Superior temporal gyrus (tissue), 1 donor: ENCODE data around the gene BORCS5.
A peak's percentile ranks its signal among the peaks of the same experiment; 100 is the strongest.
"Not testable (repeated sequence)": the region's sequence is repeated elsewhere in the genome, so short reads cannot be mapped to it uniquely, and the experiment has no call there.

Experiments used
- DNase-seq: peaks from one replicate; pipeline ENCODE4 v3.0.0-alpha.2; 2016; ENCODE audit errors: extremely low spot score

BORCS5 gene

DNA sequence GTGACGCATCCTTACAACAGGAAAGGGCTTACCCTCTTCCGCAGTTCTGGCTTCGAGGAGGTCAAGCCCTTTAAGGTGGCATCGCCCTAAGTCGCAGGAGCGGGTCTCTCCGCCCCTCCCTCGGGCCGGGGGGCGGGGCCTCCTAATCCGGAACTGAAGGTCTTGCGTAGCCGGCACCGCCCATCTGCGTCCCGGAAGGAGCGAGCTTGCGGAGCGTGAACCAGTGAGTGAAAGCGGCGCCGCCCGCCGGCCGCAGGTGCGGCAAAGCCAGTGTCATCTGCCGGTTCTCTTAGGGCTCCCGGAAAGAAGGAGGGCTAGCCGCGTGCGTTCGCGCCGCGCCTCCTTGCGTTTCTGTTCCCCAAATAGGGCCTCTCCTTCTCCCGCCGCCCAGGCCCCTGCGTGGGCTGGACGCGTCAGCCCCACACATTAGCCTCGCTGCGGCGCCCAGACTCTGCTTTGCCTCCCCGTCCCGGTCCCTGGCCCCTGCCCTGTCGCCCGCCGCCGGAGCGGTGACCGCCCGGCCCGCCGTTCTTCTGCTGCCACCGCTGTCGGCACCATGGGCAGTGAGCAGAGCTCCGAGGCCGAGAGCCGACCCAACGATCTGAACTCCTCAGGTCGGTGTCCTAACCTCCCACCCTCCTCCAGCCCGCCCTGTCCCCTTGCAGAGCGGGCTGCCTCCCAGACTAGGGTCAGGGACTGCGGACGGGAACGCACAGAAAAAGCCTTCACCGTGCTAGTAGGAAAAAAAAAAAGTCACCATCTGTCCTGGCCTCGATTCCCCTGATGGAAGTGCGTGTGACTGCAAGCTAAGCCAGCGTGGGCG, at the start of gene BORCS5:
Gene BORCS5, plus strand, starts transcription at position 183 of the 823 bp plus-strand sequence. Its CDS starts 374 bp downstream, at position 557.
- peak; percentile 98 for DNase-seq

DNA sequence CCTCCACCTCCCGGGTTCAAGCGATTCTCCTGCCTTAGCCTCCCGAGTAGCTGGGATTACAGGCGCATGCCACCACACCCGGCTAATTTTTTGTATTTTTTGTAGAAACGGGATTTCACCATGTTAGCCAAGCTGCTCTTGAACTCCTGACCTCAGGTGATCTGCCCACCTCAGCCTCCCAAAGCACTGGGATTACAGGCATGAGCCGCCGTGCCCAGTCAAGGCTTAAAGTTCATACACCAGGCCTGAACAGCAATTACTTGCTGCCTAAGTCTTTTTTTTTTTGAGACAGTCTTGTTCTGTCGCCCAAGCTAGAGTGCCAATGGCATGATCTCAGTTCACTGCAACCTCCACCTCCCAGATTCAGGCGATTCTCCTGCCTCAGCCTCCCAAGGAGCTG, 46.2 kb upstream of the BORCS5 start:
- not testable (repeated sequence) for DNase-seq

DNA sequence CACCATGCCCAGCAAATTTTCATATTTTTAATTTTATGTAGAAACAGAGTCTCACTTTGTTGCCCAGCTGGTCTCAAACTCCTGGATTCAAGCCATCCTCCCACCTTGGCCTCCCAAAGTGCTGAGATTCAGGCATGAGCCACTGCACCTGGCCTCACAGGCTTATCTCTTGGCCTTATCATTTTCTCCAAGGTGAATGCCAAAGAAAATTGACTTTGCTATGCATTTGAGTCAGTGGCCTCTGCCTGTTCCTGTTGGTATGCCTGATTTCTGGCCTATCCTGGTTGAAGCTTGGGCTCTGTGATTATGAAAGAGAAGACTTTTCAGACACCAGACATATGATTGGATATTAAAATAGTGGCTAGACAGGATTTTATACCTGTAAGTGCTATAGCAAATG, 41.0 kb upstream of the BORCS5 start:
- no peak for DNase-seq

DNA sequence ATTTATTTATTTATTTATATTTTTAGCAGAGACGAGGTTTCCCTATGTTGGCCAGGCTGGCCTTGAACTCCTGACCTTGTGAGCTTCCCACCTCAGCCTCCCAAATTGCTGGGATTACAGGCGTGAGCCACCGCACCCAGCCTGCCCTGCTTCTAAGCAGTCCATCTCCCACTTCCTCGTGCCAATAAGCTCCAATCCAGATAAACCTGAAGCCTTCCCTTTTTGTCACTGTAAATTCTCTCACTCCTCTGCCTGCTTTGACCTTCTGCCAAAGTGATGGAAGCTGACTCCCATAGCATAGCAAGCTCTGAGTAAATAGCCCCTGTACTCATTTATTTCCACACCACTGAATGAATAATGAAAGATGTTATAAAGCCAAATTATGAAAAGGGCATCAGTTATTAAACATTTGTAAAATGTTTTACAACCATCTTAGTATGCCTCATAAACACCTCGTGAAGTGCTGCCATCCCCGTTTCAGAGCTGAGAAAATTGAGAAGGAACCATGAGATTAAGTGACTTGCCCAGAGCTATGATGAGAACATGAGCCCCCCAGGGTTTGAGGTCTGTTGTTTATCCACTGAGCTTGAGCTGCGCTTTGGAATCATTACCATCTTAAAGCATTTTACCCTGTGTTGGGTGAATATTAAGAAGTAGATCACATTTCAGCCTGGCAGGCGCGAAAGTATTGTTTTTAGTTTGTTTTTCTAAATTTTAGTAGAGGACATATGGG, 37.3 kb upstream of the BORCS5 start:
- no peak for DNase-seq

DNA sequence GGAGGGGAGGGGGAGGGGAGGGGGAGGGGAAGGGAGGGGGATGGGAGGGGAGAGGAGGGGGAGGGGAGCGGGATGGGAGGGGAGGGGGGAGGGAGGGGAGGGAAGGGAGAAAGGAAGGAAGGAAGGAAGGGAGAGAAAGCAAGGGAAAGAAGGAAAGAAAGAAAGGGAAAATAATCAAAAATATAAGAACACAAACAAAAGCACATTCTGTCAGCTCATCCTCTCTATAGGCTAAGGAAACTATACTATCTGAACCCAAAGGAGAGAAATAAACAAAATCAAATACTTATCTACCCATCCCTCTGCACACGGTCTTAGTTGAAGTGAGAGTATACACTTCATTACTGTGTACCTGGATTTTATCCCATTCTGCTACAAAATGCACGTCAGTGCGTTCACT, 33.8 kb upstream of the BORCS5 start:
- DNase-seq = no peak

DNA sequence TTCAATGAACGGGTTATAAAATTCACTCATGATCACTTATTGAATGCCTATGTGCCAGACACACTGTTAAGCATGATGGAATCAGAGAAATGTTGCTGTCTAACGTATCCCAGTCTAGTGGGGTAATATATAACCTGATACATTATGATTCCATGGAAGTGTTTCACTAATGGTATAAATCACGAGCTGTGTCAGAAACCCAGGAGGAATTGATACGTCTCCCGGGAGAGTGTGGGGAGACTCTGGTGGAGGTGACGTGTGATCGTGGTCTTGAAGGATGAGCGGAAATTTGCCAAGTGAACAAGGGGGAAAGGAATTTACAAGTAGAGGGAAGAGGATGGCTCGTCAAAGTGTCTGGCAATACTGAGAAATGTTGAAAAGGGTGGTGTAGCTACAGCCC, 33.3 kb upstream of the BORCS5 start:
- DNase-seq = no peak

DNA sequence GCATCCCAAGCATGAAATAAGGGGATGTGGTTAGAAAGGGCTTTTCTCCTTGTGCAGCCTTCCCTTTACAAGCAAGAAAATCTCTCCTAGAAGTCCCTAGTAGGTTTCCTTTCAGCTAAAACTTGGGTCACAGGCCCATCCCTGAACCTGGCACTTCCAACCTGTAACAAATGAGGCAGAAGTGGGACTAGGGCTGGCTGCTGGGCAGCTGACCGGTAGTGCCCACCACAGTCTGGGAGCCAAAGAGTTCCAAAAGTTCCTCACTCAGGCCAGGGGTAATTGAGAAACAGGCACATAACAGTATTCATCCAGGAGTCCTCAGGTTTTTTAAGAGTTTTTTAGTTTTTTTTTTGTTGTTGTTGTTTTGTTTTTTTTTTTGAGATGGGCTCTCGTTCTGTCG, 30.6 kb upstream of the BORCS5 start:
- DNase-seq = no peak

DNA sequence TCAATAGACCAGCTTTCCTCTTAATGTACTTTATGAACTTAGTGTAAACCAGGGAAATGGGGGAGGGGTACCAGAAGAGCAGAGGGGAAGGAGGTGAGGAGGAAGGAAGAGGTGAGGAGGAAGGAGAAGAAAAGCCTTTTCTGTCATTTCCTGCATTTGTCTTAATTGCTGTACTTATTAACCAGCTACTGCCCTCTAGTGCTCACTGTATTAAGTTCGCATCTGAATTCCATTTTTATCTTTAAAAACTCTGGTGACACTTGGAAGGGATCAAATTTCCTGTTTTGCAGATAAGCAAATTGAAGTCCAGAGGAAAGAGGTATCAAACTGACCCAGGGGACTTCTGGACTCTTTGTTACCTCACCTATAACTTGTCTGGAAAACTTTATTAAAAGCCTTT, 29.1 kb upstream of the BORCS5 start:
- DNase-seq = peak; percentile 86

DNA sequence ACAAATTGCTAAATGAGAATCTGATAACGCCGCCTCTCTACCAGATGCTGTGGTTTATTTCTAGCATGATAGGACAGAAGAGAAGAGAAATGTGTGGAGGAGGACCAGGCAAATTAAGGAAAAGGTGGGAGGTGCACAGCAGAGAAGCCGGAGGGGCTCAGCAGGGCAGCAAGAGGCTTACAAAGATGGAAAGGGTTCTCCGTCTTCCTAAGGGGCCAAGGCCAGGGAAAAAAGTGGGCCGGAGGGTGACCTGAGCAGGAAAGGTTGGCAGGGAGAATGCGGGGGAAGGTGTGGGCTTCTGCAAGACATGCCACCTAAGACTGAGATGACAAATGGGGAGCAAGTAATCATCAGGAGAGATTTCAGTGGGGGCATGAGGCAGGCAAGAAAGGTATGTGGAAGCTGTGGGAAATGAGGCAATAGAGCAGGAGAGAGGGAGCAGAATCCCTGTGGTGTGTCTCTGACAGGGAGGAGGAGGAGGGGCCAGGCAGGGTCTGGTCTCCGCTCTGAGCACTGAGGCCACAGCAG, 25.6 kb upstream of the BORCS5 start:
- peak; percentile 63 for DNase-seq

DNA sequence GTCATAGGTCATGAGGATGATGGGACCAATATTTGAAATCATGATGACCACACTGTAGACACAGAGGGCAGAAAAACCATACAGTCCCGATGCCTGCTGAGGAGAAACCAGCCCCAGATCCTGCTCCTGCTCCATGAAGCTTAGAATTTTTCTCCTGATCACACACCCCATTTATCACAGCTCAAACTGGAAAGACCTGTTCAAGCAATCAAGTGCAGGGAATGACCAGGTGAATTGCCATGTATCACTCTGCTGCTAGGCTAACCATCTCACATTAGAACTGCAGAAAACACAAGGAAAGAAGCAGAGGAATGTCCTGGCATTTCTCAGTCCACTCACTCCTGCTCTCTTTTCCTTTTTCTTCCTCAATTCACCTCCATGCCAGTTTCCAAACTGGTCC, 25.0 kb upstream of the BORCS5 start:
- DNase-seq = no peak

DNA sequence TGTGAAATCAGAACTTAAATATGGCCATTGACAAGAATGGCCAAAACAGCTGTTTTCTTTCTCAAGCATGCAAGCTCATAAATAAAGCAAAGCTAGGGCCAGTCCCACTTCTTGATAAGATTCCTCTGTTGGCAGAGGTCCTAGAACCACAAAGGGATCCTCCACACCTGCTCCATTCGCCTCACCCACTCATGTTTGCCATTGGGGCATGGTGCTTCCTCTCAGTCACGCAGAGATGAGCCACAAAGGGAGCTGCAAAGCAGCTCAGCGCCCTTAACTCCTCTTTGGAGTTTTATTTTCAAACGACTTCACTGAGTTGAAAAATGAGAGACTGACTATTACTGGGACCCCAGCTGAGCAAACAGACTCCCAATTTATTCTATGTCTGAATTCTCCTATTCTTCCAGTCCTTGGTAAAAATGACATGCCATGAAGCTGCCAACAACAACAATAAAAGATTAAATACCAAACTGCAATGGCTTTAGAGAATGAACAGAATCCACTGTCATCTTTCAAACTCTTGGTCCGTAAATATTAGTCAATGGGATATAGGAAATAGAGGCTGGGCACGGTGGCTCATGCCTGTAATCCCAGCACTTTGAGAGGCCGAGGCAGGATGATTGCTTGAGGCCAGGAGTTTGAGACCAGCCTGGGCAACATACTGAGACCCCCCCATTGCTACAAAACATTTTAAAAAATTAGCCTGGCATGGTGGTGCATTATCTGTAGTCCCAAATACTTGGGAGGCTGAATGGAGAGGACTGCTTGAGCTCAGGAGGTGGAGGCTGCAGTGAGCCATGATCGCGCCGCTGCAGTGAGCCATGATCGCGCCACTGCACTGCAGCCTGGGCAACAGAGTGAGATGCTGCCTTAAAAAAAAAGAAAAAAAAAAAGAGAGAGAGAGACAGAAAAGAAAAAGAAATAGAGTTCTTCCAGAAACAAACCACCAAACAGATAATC, 23.2 kb upstream of the BORCS5 start:
- DNase-seq = peak; percentile 68

DNA sequence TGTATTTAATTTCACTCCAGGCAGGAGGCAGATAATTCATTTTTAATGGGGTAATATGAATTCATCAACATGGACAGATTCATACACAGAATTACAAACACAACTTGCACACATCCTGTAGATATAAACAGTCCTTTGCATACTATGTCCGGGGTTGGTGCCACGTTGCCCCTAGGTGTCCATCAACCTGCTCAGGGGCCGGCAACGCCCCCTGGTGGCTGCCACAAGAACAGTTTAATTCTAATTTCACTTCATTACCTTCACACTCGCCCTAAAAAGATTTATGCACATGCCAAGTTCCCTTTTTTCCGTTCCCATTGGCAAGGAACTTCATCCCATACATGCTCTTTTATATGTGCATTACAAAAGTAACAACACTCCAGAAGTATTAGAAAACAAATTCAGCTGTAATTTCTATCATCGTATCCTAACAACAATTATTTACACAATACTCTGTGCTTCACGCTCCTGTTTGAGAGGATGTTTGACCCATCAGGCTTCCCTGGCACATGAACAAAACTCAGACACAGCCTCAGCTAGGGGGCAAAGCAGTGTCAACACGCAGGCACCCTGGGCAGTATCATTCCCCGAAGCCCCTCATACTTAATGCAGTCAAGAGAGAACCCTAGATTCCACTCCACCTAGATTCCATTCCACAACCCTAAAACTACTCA, 22.4 kb upstream of the BORCS5 start:
- DNase-seq = peak; percentile 72

DNA sequence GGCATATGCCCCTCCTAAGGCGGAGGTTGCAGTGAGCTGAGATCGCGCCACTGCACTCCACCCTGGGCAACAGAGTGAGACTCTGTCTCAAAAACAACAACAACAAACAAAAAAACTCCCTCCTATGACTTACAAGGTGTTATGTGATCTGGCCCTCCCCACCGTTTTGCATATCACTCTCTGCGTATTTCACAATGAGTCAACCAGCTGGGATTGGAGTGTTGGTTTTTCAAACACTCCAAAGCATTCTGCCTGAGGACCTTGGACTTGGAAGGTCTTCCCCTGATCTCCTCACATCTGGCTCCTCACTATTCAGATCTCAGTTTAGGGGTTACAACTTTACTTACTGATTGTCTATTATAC, 20.8 kb upstream of the BORCS5 start:
- DNase-seq = no peak

DNA sequence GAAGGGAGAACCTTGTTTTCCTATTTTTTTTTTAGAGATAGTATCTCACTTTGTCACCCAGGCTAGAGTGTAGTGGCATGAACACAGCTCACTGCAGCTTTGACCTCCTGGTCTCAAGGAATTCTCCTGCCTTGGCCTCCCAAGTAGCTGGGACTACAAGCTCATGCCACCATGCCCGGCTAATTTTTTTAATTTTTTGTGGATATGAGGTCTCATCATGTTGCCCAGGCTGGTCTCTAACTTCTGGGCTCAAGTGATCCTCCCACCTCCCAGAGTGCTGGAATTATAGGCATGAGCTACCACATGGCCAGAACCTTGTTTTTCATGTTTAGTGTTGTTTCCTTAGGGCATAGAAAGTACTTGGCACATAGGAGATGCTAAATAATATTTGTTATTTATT, 20.4 kb upstream of the BORCS5 start:
- DNase-seq = no peak

DNA sequence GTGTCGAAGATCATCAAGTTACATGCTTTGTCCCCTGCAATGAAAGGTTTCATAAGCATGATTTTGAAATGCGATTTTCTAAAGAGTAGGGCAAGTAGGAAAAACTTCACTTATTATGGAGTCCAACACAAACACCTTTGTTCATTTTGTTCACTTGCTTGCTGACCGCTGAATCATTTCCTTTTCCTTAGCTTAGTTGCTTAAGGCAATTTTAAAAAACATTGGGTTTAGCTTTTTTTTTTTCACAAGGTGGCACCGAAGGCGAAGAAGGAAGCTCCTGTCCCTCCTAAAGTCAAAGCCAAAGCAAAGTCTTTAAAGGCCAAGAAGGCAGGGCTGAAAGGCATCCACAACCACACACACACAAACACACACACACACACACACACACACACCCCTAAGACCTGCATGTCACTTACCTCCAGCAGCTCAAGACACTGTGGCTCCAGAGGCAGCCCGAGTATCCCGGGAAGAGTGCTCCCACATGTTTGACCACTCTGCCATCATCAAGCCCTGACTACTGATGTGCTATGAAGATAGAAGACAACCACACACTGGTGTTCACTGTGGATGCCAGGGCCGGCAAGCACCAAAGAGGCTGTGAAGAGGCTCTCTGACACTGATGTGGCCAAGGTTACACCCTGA, 18.2 kb upstream of the BORCS5 start:
- no peak for DNase-seq

DNA sequence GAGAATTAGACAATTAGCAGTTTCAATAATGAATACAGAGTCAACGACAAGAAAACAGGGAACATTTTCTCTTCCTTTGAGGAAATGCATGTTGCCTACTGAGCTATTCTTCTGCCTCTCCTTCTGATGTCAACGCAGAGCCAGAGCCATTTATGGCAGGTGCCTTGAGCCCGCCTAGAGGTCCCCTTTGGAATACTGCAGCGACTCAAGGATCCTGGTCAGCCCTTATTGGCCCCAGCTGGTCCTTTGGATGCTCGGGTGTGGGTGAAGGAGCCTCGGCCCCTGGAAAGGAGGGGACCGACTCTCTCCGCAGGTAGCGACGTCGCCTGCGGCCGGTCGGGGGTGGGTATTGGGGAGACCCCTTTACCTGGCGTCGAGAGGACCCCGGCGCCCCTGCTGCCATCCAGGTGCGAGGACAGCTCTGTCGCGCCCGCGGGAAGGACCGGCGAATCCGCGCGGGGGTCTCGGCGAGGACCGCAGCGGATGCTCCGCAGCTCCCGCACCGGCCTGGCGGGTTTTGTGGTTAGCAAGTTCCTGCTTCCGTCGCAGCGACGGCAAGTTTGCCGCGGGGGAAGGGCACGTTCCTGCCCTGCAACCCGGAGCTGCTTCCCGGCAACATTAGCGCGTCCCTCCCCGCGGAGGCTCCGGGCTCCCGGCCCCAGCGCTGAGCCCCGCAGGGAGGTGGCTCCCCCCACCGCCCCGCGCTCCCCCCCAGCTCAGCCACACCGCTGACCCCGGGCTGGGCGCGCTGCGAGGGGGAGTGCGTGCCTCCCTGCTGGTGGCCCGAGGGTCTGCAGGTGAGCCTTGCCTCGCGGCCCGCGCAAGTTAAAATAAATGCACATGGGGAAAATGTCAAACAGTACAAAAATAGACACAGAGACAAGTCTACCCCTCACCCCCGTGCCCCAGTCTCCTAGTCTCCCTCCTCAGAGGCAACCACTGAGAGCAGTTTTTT, 6.9 kb upstream of the BORCS5 start, which contains the start of gene MANSC1:
Gene MANSC1, minus strand, starts transcription at position 532 of the 955 bp plus-strand sequence. CDS start 6,928 bp downstream, outside the sequence.
- peak; percentile 62 for DNase-seq

DNA sequence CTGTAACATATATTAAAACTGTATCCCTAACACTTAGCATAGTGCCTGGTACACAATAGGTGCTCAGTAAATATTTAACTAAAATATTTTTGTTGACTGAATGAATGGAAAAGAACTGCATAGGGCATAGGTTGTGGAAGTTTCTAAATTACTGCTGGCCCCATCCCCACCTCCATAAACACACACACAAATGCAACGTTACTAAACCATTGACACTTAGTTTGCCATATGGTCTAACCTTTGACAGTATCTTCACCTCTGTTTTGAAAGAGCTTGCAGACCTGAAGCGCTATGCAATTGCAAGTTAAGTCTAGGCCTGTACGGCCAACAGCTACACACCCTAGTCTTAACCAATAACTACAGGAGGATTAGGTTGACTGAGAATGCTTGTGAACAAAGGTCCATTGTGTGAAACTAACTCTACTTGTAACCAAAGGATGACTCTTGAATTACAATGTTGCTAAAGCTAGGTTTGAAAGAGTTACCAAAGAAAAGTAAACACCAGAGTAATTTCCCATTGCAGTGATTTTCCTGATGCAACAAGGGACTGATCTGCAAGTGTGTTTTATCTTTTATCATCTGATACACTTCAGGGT, 5.9 kb upstream of the BORCS5 start:
- DNase-seq = no peak

DNA sequence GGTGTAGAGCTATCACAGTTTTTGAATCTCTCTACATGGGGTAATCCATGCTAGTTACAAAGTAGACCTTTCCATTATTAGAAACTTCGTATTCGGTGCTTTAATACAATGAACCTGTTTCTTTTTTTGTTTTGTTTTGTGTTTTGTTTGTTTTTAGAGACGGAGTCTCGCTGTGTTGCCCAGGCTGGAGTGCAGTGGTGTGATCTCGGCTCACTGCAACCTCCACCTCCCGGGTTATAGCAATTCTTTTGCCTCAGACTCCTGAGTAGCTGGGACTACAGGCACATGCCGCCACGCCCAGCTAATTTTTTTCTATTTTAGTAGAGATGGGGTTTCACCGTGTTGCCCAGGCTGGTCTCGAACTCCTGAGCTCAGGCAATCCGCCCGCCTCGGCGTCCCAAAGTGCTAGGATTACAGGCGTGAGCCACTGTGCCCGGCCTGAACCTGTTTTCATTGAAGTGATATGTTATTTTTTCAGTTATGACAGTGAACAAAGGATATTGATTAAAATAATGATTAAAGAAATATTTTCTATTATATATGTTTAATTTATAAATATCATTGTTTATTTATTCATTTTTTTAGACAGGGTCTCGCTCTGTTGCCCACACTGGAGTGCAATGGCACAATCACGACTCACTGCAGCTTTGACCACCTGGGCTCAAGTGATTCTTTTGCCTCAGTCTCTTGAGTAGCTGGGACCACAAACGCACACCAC, 5.3 kb upstream of the BORCS5 start:
- DNase-seq = not testable (repeated sequence)
